Smooth muscle cell (in vitro differentiated cells): ENCODE results near the gene CD300LD. TPM values are rescaled to one million over a fixed set of nuclear protein-coding genes. Genes with fewer than 3 reads are reported as not detected.

Experiments used
- DNase-seq: peaks from one replicate; lab custom pipeline; 2025; ENCODE audit not compliant: unreplicated experiment; lab: John Stamatoyannopoulos, UW
- H2AFZ ChIP-seq: fragments of 200-600 bp; sonication (generic); 2 replicates; pipeline ENCODE4 v1.6.0; 2016; ENCODE audit warnings: antibody characterized with exemption, low read depth, mild to moderate bottlenecking
- H3F3A ChIP-seq: fragments of 200-600 bp; sonication (generic); 2 replicates; pipeline ENCODE4 v1.6.0; 2017; ENCODE audit warnings: antibody characterized with exemption, low read depth
- H3K27ac ChIP-seq: fragments of 200-600 bp; sonication (generic); 2 replicates; pipeline ENCODE4 v1.5.1; 2016; ENCODE audit warnings: low read depth, mild to moderate bottlenecking
- H3K27me3 ChIP-seq: fragments of 200-600 bp; sonication (generic); 2 replicates; pipeline ENCODE4 v1.6.1; 2016; ENCODE audit warnings: low read depth, mild to moderate bottlenecking
- H3K36me3 ChIP-seq: fragments of 200-600 bp; sonication (generic); 2 replicates; pipeline ENCODE4 v1.5.1; 2016; ENCODE audit warnings: low read depth
- H3K4me1 ChIP-seq: fragments of 200-600 bp; sonication (generic); 2 replicates; pipeline ENCODE4 v1.5.1; 2016; ENCODE audit warnings: low read depth
- H3K4me2 ChIP-seq: fragments of 200-600 bp; sonication (generic); 2 replicates; pipeline ENCODE4 v1.6.0; 2016; ENCODE audit warnings: mild to moderate bottlenecking
- H3K4me3 ChIP-seq: fragments of 200-600 bp; sonication (generic); 2 replicates; pipeline ENCODE4 v1.5.1; 2016; ENCODE audit warnings: mild to moderate bottlenecking
- H3K79me2 ChIP-seq: fragments of 200-600 bp; sonication (generic); 2 replicates; pipeline ENCODE4 v1.6.0; 2016; ENCODE audit warnings: low read depth, mild to moderate bottlenecking
- H3K9ac ChIP-seq: fragments of 200-600 bp; sonication (generic); 2 replicates; pipeline ENCODE4 v1.6.0; 2016; ENCODE audit warnings: low read depth
- H3K9me3 ChIP-seq: fragments of 200-600 bp; sonication (generic); replicated peaks from 2 replicates; pipeline ENCODE4 v1.5.1; 2016; ENCODE audit warnings: low read depth
- H4K20me1 ChIP-seq: fragments of 200-600 bp; sonication (generic); 2 replicates; pipeline ENCODE4 v1.6.0; 2016; ENCODE audit warnings: low read depth
- WGBS: methylation state at CpG from one replicate; pipeline ENCODE4 v1.1.7; 2016; ENCODE audit warnings: low lambda C conversion rate; 5-methylcytosine and 5-hydroxymethylcytosine counted together
- polyA plus RNA-seq: library from polyadenylated mRNA; unstranded; fragments of >200 nt; fragmentation: Nextera tagmentation; extraction: Ambion mirVana; gene quantifications from 2 replicates; pipeline ENCODE4 v1.2.1, GENCODE V29; 2016
- total RNA-seq: library from RNA; depleted of rRNA; stranded (reverse); fragments of >200 nt; gene quantifications from 2 replicates; pipeline ENCODE4 v1.2.3, GENCODE V29; 2014
- TF ChIP-seq, protein P1 (sequence below): fragments of 200-600 bp; sonication (generic); IDR thresholded peaks from 2 replicates; pipeline ENCODE4 v1.5.1; 2017; ENCODE audit warnings: borderline replicate concordance, mild to moderate bottlenecking, antibody characterized with exemption; ENCODE audit not compliant: insufficient read depth, poor library complexity, severe bottlenecking

The CD300LD gene
- total and polyA plus RNA-seq, 2 experiments from 2014 or later: not detected

DNA sequence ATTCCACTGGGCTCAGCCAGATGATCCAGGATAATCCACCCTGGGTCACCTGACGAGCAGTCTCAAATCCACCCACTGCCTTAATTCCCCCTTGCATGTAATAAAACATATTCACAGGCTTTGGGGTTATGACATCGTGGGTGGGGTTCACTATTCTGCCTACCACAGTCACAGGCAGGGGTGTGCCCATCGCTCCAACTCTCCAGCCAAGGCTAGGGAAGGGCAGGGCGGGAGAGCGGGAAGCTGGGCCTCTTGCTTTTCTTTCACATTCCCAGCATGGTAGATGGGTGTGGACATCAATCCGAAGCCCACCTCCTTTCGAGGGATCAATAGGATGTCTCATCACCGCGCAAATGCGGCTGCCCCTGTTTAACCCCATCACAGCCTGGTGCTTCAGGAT, 12.7 kb upstream of the CD300LD start:
- no peak for DNase-seq
- Histone ChIP-seq H3F3A (no peaks in the 10 kb centered on the region), H3K9ac (no peak overlapping the region), H3K36me3 (no peaks in the 10 kb centered on the region), H3K4me1 (no peaks in the 10 kb centered on the region), H2AFZ (no peak overlapping the region), H3K9me3 (no peaks in the 10 kb centered on the region), H3K4me2 (no peak overlapping the region), H3K79me2 (no peaks in the 10 kb centered on the region), H3K4me3 (no peak overlapping the region), H3K27ac (no peak overlapping the region), H3K27me3 (peaks cover 2% of the 10 kb centered on the region), H4K20me1 (no peaks in the 10 kb centered on the region)
- TF ChIP-seq, protein P1, sequence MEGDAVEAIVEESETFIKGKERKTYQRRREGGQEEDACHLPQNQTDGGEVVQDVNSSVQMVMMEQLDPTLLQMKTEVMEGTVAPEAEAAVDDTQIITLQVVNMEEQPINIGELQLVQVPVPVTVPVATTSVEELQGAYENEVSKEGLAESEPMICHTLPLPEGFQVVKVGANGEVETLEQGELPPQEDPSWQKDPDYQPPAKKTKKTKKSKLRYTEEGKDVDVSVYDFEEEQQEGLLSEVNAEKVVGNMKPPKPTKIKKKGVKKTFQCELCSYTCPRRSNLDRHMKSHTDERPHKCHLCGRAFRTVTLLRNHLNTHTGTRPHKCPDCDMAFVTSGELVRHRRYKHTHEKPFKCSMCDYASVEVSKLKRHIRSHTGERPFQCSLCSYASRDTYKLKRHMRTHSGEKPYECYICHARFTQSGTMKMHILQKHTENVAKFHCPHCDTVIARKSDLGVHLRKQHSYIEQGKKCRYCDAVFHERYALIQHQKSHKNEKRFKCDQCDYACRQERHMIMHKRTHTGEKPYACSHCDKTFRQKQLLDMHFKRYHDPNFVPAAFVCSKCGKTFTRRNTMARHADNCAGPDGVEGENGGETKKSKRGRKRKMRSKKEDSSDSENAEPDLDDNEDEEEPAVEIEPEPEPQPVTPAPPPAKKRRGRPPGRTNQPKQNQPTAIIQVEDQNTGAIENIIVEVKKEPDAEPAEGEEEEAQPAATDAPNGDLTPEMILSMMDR: no peak
- 84% methylated on average over 10 of the region's 10 CpGs for WGBS

DNA sequence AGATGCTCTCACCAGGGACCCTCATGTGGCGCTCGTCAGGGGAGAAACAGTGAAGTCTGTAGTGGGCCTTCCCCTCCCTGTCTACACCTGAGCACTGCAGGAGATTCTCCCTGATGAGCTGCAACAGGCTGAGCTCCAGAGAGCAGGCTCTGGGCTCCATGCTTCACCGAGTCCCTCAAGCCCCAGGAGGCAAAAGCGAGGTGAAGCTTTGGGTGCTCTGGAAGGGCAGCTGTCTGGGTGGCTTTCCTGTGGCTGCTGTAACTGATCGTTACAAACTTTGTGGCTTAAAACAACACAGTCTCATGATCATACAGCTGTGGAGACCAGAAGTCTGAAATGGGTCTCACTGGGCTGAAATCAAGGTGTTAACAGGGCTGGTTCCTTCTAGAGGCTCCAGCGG, 12.1 kb upstream of the CD300LD start:
- Histone ChIP-seq H3K27ac (no peak overlapping the region), H3K79me2 (no peaks in the 10 kb centered on the region), H3F3A (no peaks in the 10 kb centered on the region), H3K36me3 (no peaks in the 10 kb centered on the region), H3K4me2 (no peak overlapping the region), H2AFZ (no peak overlapping the region), H4K20me1 (no peaks in the 10 kb centered on the region), H3K4me3 (no peak overlapping the region), H3K9me3 (no peaks in the 10 kb centered on the region), H3K9ac (no peak overlapping the region), H3K27me3 (no peaks in the 10 kb centered on the region), H3K4me1 (no peaks in the 10 kb centered on the region)
- WGBS: 100% methylated on average over 6 of the region's 6 CpGs
- TF ChIP-seq, protein P1: no peak
- no peak for DNase-seq

DNA sequence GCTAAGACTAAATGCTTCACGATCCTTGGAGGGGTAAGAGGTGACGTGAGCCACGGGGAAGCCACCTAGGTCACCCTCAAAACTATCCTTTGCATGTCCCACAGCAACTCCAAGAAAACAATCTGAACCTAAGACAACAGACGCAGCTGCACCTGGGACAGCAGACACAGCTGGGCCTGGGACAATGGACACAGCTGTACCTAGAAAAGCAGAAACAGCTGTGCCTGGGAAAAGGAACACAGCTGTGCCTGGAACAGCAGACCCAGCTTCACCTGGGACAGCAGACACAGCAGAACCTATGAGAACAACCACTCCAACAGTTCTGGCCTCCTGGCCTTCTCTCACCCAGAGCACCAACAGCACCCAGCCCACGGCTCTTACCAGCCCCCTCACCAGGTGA, 11.7 kb upstream of the CD300LD start:
- no peak overlapping the region for H2AFZ ChIP-seq
- H3K79me2 ChIP-seq: no peaks in the 10 kb centered on the region
- H3K9me3 ChIP-seq: no peaks in the 10 kb centered on the region
- H3K9ac ChIP-seq: no peak overlapping the region
- no peak overlapping the region for H3K27ac ChIP-seq
- H3F3A ChIP-seq: no peaks in the 10 kb centered on the region
- 96% methylated on average over 5 of the region's 5 CpGs for WGBS
- no peaks in the 10 kb centered on the region for H3K27me3 ChIP-seq
- H3K4me2 ChIP-seq: no peak overlapping the region
- H4K20me1 ChIP-seq: no peaks in the 10 kb centered on the region
- TF ChIP-seq, protein P1: no peak
- no peaks in the 10 kb centered on the region for H3K4me1 ChIP-seq
- no peak for DNase-seq
- no peak overlapping the region for H3K4me3 ChIP-seq
- H3K36me3 ChIP-seq: no peaks in the 10 kb centered on the region

DNA sequence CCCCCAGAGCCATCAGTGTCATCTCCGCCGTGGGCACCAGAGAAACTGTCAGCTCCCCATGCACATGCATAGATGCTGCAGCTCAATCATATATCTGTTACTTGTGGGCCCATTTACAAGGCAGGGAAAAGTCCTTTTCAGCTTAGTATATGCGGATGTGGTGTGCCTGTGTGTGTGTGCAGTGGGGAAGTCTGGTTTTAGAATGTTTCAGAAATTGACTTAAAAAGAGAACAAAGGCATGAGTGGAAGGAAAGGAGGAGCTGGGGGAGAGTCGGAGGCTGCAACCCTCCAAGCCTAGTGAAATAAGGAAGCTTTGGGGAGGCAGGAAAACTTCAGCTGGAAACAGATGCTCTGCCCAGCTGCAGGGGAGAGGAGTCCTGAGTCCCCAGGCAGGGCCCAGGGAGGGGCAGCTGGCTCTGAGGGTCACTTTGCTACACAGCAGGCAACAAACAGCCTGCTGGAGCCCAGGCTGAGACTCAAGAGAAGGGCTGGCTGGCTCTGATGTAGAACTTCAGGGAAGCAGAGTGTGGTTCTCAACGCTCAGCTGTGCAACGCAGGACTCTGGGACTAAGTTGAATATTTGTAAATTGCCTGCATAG, 11.1 kb upstream of the CD300LD start:
- Histone ChIP-seq H3K27ac (no peak overlapping the region), H2AFZ (no peak overlapping the region), H3K79me2 (no peaks in the 10 kb centered on the region), H3K27me3 (no peaks in the 10 kb centered on the region), H4K20me1 (no peaks in the 10 kb centered on the region), H3K4me1 (no peaks in the 10 kb centered on the region), H3K9me3 (no peaks in the 10 kb centered on the region), H3K36me3 (no peaks in the 10 kb centered on the region), H3K9ac (no peak overlapping the region), H3K4me3 (no peak overlapping the region), H3K4me2 (no peak overlapping the region), H3F3A (no peaks in the 10 kb centered on the region)
- TF ChIP-seq, protein P1: no peak
- no peak for DNase-seq
- 89% methylated on average over 6 of the region's 6 CpGs for WGBS
